OCI-LY1 (cell line): ENCODE results near the gene OTOG.

Experiments
- EZH2 ChIP-seq: fragments of 200-600 bp; sonication (generic), shearing (Covaris generic); IDR thresholded peaks from 2 replicates; pipeline ENCODE4 v1.8.0; 2017; ENCODE audit warnings: borderline replicate concordance, mixed run types, mild to moderate bottlenecking, antibody characterized with exemption, low read length, moderate library complexity, mixed read lengths
- TF ChIP-seq, protein P1 (sequence below): fragments of 200-600 bp; sonication (generic), shearing (Covaris generic); IDR thresholded peaks from 2 replicates; pipeline ENCODE4 v1.5.1; 2017; ENCODE audit warnings: mild to moderate bottlenecking, antibody characterized with exemption, low read length, moderate library complexity, mixed read lengths

DNA sequence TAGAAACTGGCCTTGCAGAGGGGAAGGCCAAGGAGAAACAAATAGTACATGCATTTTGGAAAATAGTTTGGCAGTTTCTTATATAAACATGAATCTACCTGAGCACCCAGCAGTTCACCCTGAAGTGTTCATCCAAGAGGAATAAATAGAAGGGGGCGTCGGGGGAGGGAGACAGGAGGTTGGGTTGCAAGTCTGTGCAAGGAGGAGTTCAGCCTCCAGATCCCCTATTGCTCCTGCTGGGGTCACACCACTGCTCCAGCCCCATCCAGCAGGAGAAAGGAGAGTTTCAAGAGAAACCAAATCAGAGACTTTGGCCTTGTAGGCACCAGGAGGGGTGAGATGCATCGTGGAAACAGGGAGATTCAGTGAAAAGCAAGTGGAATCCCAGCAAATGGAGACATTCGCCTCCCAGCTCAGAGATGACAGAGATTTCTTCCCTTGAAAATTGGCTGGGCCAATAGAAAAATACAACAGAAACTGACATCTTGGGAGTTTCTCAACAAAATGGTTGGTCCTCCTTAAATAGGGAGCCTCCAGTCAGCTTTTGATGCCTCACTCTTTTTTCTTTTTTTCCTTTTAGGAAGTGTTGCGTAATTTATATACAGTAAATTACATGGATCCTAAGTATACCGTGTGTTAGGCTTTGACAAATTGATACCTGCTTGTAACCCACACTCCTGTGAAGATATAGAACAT lies 34.1 kb downstream of the OTOG start:
- TF ChIP-seq, protein P1, sequence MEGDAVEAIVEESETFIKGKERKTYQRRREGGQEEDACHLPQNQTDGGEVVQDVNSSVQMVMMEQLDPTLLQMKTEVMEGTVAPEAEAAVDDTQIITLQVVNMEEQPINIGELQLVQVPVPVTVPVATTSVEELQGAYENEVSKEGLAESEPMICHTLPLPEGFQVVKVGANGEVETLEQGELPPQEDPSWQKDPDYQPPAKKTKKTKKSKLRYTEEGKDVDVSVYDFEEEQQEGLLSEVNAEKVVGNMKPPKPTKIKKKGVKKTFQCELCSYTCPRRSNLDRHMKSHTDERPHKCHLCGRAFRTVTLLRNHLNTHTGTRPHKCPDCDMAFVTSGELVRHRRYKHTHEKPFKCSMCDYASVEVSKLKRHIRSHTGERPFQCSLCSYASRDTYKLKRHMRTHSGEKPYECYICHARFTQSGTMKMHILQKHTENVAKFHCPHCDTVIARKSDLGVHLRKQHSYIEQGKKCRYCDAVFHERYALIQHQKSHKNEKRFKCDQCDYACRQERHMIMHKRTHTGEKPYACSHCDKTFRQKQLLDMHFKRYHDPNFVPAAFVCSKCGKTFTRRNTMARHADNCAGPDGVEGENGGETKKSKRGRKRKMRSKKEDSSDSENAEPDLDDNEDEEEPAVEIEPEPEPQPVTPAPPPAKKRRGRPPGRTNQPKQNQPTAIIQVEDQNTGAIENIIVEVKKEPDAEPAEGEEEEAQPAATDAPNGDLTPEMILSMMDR: no peak
- no peak for TF ChIP-seq EZH2
